ENCODE data around the gene GLIPR1L1. TPM values are rescaled to one million over a fixed set of nuclear protein-coding genes. Genes with fewer than 3 reads are reported as not detected.
A peak's percentile ranks its signal among the peaks of the same experiment; 100 is the strongest.
"Not testable (repeated sequence)": the region's sequence is repeated elsewhere in the genome, so short reads cannot be mapped to it uniquely, and the experiment has no call there.

GLIPR1L1 gene
- total RNA-seq, 1 experiment from 2014 or later: not detected

DNA sequence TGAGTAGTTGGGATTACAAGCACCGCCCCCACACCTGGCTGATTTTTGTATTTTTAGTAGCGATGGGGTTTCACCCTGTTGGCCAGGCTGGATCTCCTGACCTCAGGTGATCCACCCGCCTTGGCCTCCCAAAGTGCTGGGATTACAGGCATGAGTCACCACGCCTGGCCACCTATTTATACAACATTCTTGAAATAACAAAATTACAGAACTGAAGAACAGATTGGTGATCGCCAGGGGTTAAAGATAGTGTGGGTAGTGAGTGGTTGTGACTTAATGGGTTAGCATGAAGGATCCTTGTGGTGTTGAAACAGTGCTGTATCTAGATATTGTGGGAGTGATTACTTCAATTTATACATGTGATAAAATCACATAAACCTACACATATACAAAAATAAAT is 7.4 kb downstream of the GLIPR1L1 start:
- in situ Hi-C loops (cut with HindIII; ENCODE audit: low pct_unique_long_range_greater_than_20kb, low sequenced_read_pairs): no loop called here
- DNase-seq (ENCODE audit: low read depth): peak; percentile 20

DNA sequence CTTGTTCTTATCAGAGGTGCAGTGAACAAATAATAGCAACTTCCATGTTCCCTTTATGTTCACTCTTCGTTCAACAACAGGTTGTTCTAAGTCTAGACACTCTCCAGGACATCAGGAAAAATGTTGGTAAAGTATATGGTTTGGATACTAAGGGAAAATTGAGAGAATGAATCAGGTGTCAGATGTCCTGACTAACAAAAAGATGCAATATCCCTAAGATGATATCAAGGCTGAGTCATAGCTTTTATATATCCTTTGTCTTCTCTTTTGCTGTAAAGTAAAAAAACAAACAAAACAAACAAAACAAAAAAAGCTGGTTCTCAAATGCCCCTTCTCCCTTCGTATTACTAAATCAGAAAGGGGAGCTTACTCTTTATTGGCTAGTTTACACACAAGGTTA is 11.1 kb downstream of the GLIPR1L1 start:
- DNase-seq (ENCODE audit: low read depth): no peak
- in situ Hi-C loops (cut with HindIII; ENCODE audit: low pct_unique_long_range_greater_than_20kb, low sequenced_read_pairs): no loop called here

DNA sequence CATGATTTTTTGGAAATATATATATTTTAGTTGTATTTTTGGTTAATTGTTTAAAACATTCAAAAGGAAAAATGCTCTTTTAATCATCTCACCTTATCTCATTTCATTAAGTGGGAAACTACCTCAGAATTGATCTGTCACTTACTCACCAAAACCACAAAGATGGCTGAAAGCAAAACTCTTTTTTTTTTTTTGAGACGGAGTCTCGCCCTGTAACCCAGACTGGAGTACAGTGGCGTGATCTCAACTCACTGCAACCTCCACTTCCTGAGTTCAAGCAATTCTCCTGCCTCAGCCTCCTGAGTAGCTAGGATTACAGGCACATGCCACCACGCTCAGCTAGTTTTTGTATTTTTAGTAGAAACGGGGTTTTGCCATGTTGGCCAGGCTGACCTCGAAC is 11.7 kb downstream of the GLIPR1L1 start:
- in situ Hi-C loops (cut with HindIII; ENCODE audit: low pct_unique_long_range_greater_than_20kb, low sequenced_read_pairs); DNase-seq (ENCODE audit: low read depth): not testable (repeated sequence)

DNA sequence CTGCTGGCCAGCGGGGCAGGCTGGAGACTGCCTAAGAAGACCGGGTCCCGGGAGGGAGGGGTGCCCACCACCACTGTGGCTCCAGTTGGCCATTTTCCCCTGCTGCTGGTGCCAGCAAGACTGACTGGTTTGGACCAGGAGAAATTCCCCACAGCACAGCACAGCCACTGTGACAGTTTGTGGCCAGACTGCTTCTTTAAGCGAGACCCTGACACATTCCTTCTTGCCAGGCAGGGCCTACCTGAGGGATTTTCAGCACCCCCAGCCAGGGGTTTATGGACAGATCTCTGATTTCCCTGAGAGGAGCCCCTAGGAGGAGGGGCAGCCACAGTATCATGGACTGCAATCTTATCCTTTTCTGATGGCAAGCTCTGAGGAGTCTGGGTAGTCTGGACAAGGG is 15.5 kb downstream of the GLIPR1L1 start:
- in situ Hi-C loops (cut with HindIII; ENCODE audit: low pct_unique_long_range_greater_than_20kb, low sequenced_read_pairs): no loop called here
- no peak for DNase-seq (ENCODE audit: low read depth)

DNA sequence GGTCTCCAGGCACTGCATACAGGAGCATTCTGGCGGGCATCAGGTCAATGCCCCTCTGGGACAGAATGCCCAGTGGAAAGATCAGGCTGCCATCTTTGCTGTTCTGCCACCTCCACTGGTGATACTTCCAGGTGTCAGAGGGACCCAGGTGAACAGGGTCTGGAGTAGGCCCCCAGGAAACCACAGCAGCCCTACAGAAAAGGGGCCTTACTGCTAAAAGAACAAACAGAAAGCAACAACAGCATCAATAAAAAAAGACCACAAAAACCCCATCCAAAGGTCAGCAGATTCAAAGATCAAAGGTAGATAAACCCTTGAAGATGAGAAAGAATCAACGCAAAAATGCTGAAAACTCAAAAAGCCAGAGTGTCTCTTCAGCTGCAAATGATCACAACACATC is 15.9 kb downstream of the GLIPR1L1 start:
- DNase-seq (ENCODE audit: low read depth): no peak
- in situ Hi-C loops (cut with HindIII; ENCODE audit: low pct_unique_long_range_greater_than_20kb, low sequenced_read_pairs): no loop called here

DNA sequence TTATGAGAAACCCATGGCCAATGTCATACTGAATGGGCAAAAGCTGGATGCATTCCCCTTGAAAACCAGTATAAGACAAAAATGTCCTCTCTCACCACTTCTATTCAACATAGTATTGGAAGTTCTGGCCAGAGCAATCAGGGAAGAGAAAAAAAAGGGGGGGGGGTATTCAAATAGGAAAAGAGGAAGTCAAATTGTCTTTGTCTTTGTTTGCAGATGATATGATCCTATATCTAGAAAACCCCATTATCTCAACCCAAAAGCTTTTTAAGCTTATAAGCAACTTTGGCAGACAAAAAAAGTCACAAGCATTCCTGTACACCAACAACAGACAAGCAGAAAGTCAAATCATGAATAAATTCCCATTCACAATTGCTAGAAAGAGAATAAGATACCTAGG is 19.5 kb downstream of the GLIPR1L1 start:
- DNase-seq (ENCODE audit: low read depth): no peak
- in situ Hi-C loops (cut with HindIII; ENCODE audit: low pct_unique_long_range_greater_than_20kb, low sequenced_read_pairs): no loop called here

DNA sequence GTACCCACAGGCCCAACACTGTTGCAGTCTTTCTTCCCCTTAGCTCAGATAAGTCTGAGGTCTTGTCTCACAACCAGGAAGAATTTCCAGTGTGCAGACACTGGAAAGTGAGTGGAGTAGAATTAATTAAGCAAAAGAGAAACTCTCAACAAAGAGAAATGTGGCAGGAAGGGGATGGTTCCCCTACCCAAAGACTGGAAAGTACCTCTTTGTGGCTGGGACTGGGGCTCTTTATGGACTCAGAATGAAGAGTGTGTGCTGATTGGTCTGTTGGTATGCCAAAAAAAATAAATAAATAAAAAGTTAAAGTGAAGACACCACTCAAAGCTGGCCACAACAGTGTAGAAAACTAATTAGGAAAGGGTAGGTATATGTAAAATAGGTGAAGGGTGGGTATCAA is 26.4 kb downstream of the GLIPR1L1 start:
- DNase-seq (ENCODE audit: low read depth): no peak
- in situ Hi-C loops (cut with HindIII; ENCODE audit: low pct_unique_long_range_greater_than_20kb, low sequenced_read_pairs): no loop called here

DNA sequence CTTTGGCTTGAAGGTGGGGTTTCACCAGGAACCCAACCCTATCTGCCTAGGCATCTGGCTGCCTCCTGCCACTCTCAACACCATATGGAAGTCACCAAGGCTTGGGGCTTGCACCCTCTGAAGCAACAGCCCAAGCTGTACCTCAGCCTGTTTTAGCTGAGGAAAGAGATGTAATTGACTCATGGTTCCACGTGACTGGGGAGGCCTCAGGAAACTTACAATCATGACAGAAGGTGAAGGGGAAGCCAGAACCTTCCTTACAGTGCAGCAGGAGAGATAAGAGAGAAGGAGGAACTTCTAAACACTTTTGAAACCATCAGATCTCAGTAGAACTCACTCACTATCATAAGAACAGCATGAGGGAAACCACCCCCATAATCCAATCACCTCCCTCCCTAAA is 26.9 kb downstream of the GLIPR1L1 start:
- DNase-seq (ENCODE audit: low read depth): no peak
- in situ Hi-C loops (cut with HindIII; ENCODE audit: low pct_unique_long_range_greater_than_20kb, low sequenced_read_pairs): no loop called here

DNA sequence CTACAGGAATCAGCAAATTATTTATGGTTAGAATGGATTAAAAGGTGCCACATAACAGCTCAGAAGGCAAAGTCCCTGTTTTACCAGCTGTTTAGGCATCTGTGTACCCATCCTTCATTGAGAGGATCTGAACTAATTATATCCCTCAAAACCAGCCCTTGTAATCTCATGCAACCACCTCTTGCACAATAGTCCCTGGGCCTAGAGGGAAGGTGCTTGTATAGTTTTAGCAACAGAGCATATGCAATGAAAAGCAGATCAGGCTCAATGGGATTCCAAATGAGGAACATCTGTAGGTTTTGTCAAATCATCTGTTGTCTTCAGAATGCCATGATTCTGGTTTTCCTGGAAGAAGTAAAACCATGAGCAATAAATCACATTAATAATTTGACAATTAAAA is 30.4 kb downstream of the GLIPR1L1 start:
- no peak for DNase-seq (ENCODE audit: low read depth)
- in situ Hi-C loops (cut with HindIII; ENCODE audit: low pct_unique_long_range_greater_than_20kb, low sequenced_read_pairs): no loop called here

DNA sequence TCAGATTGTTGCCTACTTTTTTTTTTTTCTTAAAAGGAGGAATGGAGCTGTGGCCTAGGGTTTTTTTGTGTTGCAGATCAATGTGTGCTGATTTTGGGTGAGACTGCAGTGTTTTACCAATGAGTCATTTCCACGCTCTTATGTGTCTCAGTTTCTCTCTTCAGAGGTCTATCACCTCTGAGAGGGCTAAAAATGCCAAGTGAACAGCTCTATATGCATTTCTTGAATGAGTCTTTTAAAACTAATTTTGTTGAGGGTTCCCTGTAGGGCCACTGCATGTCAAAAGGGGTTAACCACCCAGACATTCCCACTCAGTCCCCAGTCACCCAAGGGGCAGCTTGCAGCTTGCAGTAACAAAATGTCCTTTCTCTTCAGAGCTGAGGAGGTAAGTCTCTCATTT is 32.2 kb downstream of the GLIPR1L1 start:
- no peak for DNase-seq (ENCODE audit: low read depth)
- in situ Hi-C loops (cut with HindIII; ENCODE audit: low pct_unique_long_range_greater_than_20kb, low sequenced_read_pairs): no loop called here

DNA sequence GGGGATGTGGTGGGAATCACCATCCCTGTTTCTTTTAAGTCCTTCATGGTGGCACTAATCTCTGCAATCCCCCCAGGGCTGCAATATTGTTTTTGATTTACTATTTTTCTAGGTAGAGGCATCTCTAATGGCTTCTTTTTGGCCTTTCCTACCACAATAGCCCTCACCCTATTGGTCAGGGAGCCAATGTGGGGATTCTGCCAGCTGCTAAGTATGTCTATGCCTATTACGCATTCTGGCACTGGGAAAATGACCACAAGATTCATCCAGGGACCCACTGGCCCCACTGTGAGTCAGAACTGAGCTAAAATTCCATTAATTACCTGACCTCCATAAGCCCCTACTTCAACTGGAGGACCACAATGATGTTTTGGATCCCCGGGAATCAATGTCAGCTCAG is 40.5 kb downstream of the GLIPR1L1 start:
- in situ Hi-C loops (cut with HindIII; ENCODE audit: low pct_unique_long_range_greater_than_20kb, low sequenced_read_pairs): no loop called here
- no peak for DNase-seq (ENCODE audit: low read depth)

DNA sequence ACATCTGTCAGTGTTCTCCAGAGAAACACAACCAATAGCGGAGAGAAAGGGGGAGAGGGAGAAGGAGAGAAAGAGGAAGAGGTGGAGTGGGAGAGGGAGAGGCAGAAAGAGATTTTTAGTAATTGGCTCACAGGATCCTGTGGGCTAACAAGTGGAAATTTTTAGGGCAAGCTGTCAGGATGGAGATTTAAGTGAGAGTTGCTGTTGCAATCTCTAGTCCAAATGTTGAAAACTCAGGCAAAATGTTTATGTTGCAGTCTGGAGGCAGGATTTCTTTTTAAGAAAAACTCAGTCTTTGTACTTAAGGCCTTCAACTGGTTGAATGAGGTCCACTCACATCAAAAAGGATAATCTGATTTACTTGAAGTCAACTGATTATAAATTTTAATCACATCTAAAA is 43.9 kb downstream of the GLIPR1L1 start:
- in situ Hi-C loops (cut with HindIII; ENCODE audit: low pct_unique_long_range_greater_than_20kb, low sequenced_read_pairs): no loop called here
- DNase-seq (ENCODE audit: low read depth): no peak

DNA sequence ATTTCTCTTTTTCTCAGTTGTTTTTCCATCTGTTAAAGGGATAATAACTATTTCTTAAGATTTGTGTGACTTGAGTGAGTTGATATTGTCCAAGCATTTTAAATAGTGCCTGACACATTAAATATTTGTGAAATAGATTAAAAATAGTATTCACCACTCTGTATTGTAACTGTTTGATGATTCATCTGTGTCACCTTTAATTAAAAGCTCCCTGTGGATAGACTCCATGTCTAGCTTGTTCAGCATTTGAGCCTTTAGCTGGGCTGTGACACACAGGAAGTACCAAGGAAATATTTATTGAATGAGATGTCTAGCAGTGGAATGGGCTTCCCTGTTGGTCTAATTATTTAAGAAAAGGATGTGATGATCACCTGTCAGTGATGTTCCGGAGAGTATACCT is 54.6 kb downstream of the GLIPR1L1 start:
- in situ Hi-C loops (cut with HindIII; ENCODE audit: low pct_unique_long_range_greater_than_20kb, low sequenced_read_pairs): no loop called here
- DNase-seq (ENCODE audit: low read depth): peak; percentile 49

DNA sequence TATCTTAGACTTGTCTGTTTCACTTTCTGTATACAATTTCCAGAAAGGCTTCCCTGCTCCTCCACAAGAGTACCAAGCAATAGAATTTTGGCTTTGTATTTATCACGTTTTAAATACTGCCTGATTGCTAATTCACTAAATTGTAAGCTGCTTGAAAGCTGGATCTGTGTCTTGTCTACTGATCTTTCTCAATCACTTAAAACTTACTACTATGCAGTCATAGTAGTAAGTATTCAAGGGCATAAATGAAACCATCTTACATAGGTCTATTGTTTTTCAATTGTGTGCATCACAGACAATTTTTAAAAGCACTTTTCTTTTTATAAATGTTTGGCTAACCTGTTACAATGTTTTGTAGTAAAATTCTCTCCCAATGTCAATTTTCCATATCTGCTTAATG is 55.2 kb downstream of the GLIPR1L1 start:
- in situ Hi-C loops (cut with HindIII; ENCODE audit: low pct_unique_long_range_greater_than_20kb, low sequenced_read_pairs): no loop called here
- DNase-seq (ENCODE audit: low read depth): peak; percentile 18

DNA sequence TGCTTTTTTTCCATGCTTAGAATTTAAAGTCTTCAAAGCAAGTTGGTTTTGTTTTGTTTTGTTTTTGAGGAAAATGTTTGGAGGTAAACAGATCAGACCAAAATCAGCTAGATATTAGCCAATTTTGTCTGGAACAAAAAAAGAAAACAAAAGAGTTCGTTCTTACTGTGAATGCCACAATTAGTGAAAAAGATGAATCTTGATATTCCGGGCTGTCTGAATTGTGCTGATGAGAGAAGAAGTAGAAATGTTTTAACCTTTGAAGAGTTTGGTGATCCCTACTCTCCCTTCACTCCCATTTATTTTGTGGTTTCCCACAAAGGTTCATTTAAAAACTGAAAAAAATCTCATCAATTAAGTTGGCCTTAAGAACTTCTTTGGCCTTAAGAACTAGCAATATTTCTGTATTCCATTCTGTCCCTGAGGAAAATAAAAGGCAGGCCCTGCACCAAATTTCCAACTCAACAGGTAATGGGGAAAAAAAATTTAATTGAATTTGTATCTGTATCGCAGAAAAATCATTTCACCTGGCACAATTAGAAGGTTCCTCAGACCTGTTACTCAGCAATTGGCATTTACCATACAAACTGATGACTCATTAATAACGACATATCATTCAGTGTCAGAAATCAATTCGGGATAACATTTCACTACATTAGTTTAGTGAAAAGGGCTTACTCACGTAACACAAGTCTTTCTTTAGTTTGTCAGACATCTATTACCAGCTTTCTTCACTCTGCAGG is 55.9 kb downstream of the GLIPR1L1 start:
- in situ Hi-C loops (cut with HindIII; ENCODE audit: low pct_unique_long_range_greater_than_20kb, low sequenced_read_pairs): no loop called here

DNA sequence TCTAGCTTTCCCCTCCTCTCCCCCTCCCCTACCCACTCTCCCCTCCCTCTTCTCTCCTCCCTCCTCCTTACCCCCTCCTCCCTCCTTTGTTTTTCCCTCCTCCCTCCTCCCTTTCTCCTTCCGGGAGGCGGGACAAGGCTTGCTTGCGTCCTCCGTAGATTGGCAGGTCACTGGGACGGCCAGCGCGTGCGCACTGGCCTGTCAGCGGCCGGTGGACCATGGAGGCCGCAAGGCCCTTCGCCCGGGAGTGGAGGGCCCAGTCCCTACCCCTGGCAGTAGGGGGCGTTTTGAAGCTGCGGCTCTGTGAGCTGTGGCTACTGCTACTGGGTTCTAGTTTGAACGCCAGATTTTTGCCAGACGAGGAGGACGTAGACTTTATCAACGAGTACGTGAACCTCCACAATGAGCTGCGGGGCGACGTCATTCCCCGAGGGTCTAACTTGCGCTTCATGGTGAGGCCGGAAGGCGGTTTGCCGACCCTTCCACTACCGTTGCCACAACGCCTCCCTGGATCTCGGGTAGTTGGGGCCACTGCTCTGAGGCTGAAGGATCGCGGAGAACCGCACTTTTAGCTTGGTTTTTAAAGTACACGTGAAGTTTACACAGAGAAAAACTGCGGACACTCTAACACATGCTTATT is 56.5 kb downstream of the GLIPR1L1 start, which contains the start of gene GLIPR1L2:
GLIPR1L2 (plus strand) TSS at position 191 of the 640 bp plus-strand sequence; CDS start at position 219, 28 bp downstream.
- in situ Hi-C loops (cut with HindIII; ENCODE audit: low pct_unique_long_range_greater_than_20kb, low sequenced_read_pairs): no loop called here
- peak; percentile 100 for DNase-seq (ENCODE audit: low read depth)

More for the DNA sequence above, 55.9 kb downstream of the GLIPR1L1 start:
- DNase-seq (ENCODE audit: low read depth): no peak

DNA sequence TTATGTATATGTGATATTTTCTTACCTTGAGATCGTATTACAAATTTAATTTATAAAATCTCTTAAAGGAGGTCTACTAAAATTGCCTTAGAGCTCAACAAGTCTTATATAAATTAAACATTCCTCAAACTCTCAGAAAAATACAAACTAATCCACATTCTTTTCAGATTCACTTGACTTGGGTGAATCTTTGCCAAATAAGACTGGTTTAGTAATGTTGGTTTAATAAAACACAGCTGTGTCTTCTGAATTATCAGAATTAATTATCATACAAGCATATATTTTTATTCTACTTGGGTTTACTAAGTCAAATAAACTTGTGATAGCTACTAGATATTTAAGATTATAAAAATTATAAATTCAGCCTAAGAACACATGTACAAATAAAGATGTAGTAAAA is 69.8 kb downstream of the GLIPR1L1 start:
- no peak for DNase-seq (ENCODE audit: low read depth)
- in situ Hi-C loops (cut with HindIII; ENCODE audit: low pct_unique_long_range_greater_than_20kb, low sequenced_read_pairs): no loop called here

DNA sequence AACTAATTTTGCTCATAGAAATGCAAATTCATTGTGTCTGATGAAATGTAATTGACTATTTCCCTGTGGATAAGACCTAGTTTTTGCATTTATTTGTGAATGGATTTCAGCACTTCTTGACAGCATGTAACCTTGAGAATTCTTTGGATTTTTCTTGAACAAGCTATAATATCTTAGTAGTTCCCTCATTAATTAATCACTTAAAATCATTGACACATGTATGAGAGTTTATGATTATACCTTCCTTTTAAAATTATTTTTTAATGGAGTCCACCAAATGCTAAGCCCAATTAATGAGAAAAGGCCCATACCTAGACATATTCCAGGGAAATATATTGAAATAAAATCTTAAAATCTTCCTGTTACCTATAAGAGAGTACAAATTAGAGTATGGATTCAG is 73.2 kb downstream of the GLIPR1L1 start:
- no peak for DNase-seq (ENCODE audit: low read depth)
- in situ Hi-C loops (cut with HindIII; ENCODE audit: low pct_unique_long_range_greater_than_20kb, low sequenced_read_pairs): no loop called here

DNA sequence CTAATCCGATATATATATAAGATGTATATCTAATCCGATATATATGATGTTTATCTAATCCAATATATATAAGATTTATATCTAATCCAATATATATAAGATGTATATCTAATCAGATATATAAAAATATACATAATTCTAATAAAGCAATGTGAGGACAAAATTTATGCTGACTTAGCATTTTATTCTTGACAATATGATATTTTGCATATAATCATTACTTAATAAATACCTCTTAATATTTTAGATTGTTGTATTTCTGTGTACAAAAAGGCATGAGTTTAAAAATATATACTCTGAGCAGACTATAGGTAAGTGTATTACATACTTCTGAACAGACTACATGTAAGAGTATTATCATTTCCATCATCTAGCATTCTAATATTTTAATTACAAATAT is 75.4 kb downstream of the GLIPR1L1 start:
- in situ Hi-C loops (cut with HindIII; ENCODE audit: low pct_unique_long_range_greater_than_20kb, low sequenced_read_pairs): no loop called here
- DNase-seq (ENCODE audit: low read depth): no peak

DNA sequence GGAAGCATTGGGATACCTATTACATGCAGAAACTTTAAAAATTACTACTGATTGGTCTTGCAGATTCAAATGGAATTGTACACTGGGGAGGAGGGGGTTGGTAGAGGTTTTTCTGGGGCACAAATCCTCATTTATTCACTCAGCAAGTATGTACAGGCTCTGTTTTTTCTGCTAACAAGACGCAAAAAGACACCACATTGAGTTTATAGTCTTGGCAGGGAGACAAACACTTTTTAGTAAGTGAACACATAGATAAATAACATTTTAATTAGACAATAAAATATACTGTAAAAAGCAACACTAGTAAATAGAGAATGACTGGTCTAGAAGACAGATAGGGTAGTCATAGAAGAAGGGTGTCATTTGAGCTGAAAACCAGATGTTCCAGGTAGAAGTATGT is 80.2 kb downstream of the GLIPR1L1 start:
- in situ Hi-C loops (cut with HindIII; ENCODE audit: low pct_unique_long_range_greater_than_20kb, low sequenced_read_pairs): no loop called here
- DNase-seq (ENCODE audit: low read depth): no peak
